Spleen (tissue), 11 donors: ENCODE measurements around the gene ALK. TPM values are rescaled to one million over a fixed set of nuclear protein-coding genes. Genes with fewer than 3 reads are reported as not detected.

ENCODE experiments used
- DNase-seq: peaks from one replicate; pipeline ENCODE4 v3.0.0-alpha.2; 2020
- H3K27ac ChIP-seq, 8 donors: fragments of 200-600 bp; sonication (generic) in 7 of 8; 1 replicate in 4 of 8; 2 replicates in 4 of 8; pipeline versions ENCODE4 v1.5.0 to v1.8.0; 2016 to 2021; ENCODE audit warnings: inconsistent platforms in 4 of 8, mild to moderate bottlenecking in 4 of 8, moderate library complexity in 1 of 8
- H3K27me3 ChIP-seq, 7 donors: fragments of 200-600 bp; sonication (generic) in 6 of 7; replicated peaks in 1 of 7; 1 replicate in 4 of 7; 2 replicates in 3 of 7; pipeline versions ENCODE4 v1.5.0 to v1.8.0; 2016 to 2021; ENCODE audit warnings: inconsistent platforms in 3 of 7, mild to moderate bottlenecking in 1 of 7
- H3K36me3 ChIP-seq, 6 donors: fragments of 200-600 bp; sonication (generic) in 5 of 6; 1 replicate in 4 of 6; 2 replicates in 2 of 6; pipeline versions ENCODE4 v1.5.0 to v1.8.0; 2016 to 2021; ENCODE audit warnings: inconsistent platforms in 2 of 6
- H3K4me1 ChIP-seq, 6 donors: fragments of 200-600 bp; sonication (generic) in 5 of 6; 1 replicate in 3 of 6; 2 replicates in 3 of 6; pipeline versions ENCODE4 v1.5.0 to v1.8.0; 2016 to 2021; ENCODE audit warnings: inconsistent platforms in 3 of 6
- H3K4me3 ChIP-seq, 8 donors: fragments of 200-600 bp; sonication (generic) in 7 of 8; 1 replicate in 4 of 8; 2 replicates in 4 of 8; pipeline versions ENCODE4 v1.5.0 to v1.8.0; 2016 to 2021; ENCODE audit warnings: inconsistent platforms in 4 of 8, mild to moderate bottlenecking in 4 of 8, moderate library complexity in 2 of 8
- H3K9me3 ChIP-seq, 8 donors: fragments of 200-600 bp; sonication (generic) in 7 of 8; 1 replicate in 4 of 8; 2 replicates in 4 of 8; pipeline versions ENCODE4 v1.5.0 to v1.8.0; 2016 to 2021; ENCODE audit warnings: inconsistent platforms in 4 of 8
- CTCF ChIP-seq, 11 experiments: fragments of 200-600 bp in 7 of 11; fragments of 450-650 bp in 4 of 11; sonication (generic) in 4 of 11; IDR thresholded peaks in 8 of 11; conservative IDR thresholded peaks in 3 of 11; 1 replicate in 7 of 11; 2 replicates in 4 of 11; pipeline versions ENCODE4 v1.4.0 to v1.8.0; 2016 to 2021; ENCODE audit warnings: antibody characterized with exemption in 11 of 11, inconsistent platforms in 4 of 11, mild to moderate bottlenecking in 1 of 11
- POLR2A ChIP-seq, 3 donors: fragments of 450-650 bp; IDR thresholded peaks; one replicate each; pipeline ENCODE4 v1.5.1; 2017; ENCODE audit warnings: antibody characterized with exemption in 3 of 3, mild to moderate bottlenecking in 1 of 3
- POLR2AphosphoS5 ChIP-seq, 3 donors: sonication (generic); formaldehyde crosslinking; IDR thresholded peaks; one replicate each; pipeline ENCODE4 v1.5.1; 2017; ENCODE audit warnings: antibody characterized with exemption in 3 of 3
- WGBS, 5 donors: extraction: QIAGEN DNeasy Blood & Tissue Kit in 3 of 5; methylation state at CpG; one replicate each; pipeline versions ENCODE4 v1.1.5 to v1.1.7; 2013 to 2018; 5-methylcytosine and 5-hydroxymethylcytosine counted together
- intact Hi-C: fragments of 100-400 bp; cut with DNase I; formaldehyde crosslinking; loops from one replicate; pipeline ENCODE4 v1.15.0; 2023; ENCODE audit warnings: low total_unique reads
- polyA plus RNA-seq, 3 donors: library from polyadenylated mRNA; stranded (reverse); fragments of 200-250 nt; gene quantifications; one replicate each; pipeline ENCODE4 v1.2.1, GENCODE V29; 2013
- total RNA-seq, 7 donors: library from RNA; depleted of rRNA in 3 of 7; stranded (reverse); fragments of >200 nt in 3 of 7; fragmentation: NEBNext Ultra II Directional in 4 of 7; extraction: Animal tissue kit (Norgen Biotek cat#: 25700) in 4 of 7; gene quantifications; one replicate each; pipeline versions ENCODE4 v1.1.0 to v1.2.1, GENCODE V29; 2016 to 2021
- donor health status: healthy with polysubstance abuse.
- donor health status: DM: no; HTN: no; CAD: no; lungs with moderate emphysema.
- donor health status: DM: no; HTN: no; CAD: no.
- donor health status: Bipolar disorder and iron deficiency.
- donor health status: healthy.
- donor health status: DM: no; HTN: no; CAD: no.
- donor health status: DM: yes; HTN: yes; CAD: no.

Gene ALK
- total and polyA plus RNA-seq, 10 donors, result 0.03 to 0.28 (median 0.06) TPM; not detected in 7

- H3K27ac ChIP-seq, result no peak overlapping the region
- no peak for DNase-seq
- H3K36me3 ChIP-seq, result no peaks in the 10 kb centered on the region
- WGBS, 5 donors, result 36 to 69% (median 53%) methylated on average over 1 of the region's 1 CpG
- no peaks in the 10 kb centered on the region for H3K9me3 ChIP-seq
- TF ChIP-seq POLR2A (IDR thresholded peaks at IDR 0.05) (no peak), CTCF (IDR thresholded peaks at IDR 0.05 in 8 of 11, conservative IDR thresholded peaks at IDR 0.05 in 3 of 11) (no peak), POLR2AphosphoS5 (IDR thresholded peaks at IDR 0.05) (no peak)
- H3K4me1 ChIP-seq, result no peaks in the 10 kb centered on the region
- H3K4me3 ChIP-seq, result no peak overlapping the region
- peaks cover 0 to 24% (median 0%) of the 10 kb centered on the region in 7 donors for H3K27me3 ChIP-seq
- intact Hi-C loops, result no loop called here
These were observed 526.9 kb downstream of the ALK start for GRCh38 chr2:29394311-29394980.

- no peaks in the 10 kb centered on the region for H3K9me3 ChIP-seq
- intact Hi-C loops, result no loop called here
- no peak overlapping the region for H3K4me3 ChIP-seq
- no peak overlapping the region for H3K27ac ChIP-seq
- 79 to 86% (median 82%) methylated on average over 1 of the region's 1 CpG for WGBS, 5 donors
- H3K27me3 ChIP-seq, result peaks cover 0 to 19% (median 0%) of the 10 kb centered on the region in 7 donors
- H3K4me1 ChIP-seq, result no peaks in the 10 kb centered on the region
- no peak for TF ChIP-seq POLR2A (IDR thresholded peaks at IDR 0.05)
- no peak for DNase-seq
- H3K36me3 ChIP-seq, result no peaks in the 10 kb centered on the region
These were observed 527.7 kb downstream of the ALK start for GRCh38 chr2:29393676-29394075.

DNA sequence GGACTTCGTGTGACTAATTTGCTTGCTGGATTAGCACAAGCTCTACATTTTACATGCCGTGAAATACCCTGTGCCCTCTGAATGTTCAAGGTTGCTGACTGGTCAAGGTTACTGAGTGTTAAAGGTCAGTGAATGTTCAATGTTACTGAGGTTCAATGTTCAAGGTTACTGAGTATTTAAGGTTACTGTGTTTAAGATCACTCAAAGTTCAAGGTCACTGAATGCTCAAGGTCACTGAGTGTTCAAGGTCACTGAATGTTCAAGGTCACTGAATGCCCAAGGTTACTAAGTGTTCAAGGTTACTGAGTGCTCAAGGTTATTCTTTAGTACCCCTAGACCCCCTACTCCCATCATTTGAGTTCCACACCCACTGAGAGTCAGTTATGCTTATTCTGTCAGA, 528.6 kb downstream of the ALK start:
- Histone ChIP-seq H3K4me3 (no peak overlapping the region), H3K36me3 (no peaks in the 10 kb centered on the region), H3K4me1 (no peaks in the 10 kb centered on the region), H3K9me3 (no peaks in the 10 kb centered on the region), H3K27ac (no peak overlapping the region), H3K27me3 (peaks cover 0 to 19% (median 0%) of the 10 kb centered on the region in 7 donors)
- 72 to 88% (median 81%) methylated on average over 2 of the region's 2 CpGs for WGBS, 5 donors
- TF ChIP-seq POLR2AphosphoS5 (IDR thresholded peaks at IDR 0.05), result no peak
- no peak for TF ChIP-seq POLR2A (IDR thresholded peaks at IDR 0.05)
- TF ChIP-seq CTCF (IDR thresholded peaks at IDR 0.05 in 8 of 11, conservative IDR thresholded peaks at IDR 0.05 in 3 of 11), result no peak
- intact Hi-C loops, result no loop called here
- no peak for DNase-seq

- H3K4me1 ChIP-seq, result no peaks in the 10 kb centered on the region
- intact Hi-C loops, result no loop called here
- no peak for DNase-seq
- 67 to 82% (median 74%) methylated on average over 7 of the region's 7 CpGs for WGBS, 5 donors
- TF ChIP-seq POLR2AphosphoS5 (IDR thresholded peaks at IDR 0.05) (no peak), POLR2A (IDR thresholded peaks at IDR 0.05) (no peak), CTCF (IDR thresholded peaks at IDR 0.05 in 8 of 11, conservative IDR thresholded peaks at IDR 0.05 in 3 of 11) (no peak)
- no peaks in the 10 kb centered on the region for H3K9me3 ChIP-seq
- peaks cover 0 to 7% (median 0%) of the 10 kb centered on the region in 7 donors for H3K27me3 ChIP-seq
- no peaks in the 10 kb centered on the region for H3K36me3 ChIP-seq
- H3K27ac ChIP-seq, result no peak overlapping the region
- no peak overlapping the region for H3K4me3 ChIP-seq
These were observed 531.2 kb downstream of the ALK start for GRCh38 chr2:29390136-29390535.
